GM19193 (cell line): Measurements from ENCODE around the gene RNASE12.

Source experiments
- POLR2A ChIP-seq: IDR thresholded peaks from 4 replicates; pipeline ENCODE4 v1.6.1; 2011; ENCODE audit not compliant: insufficient read depth, insufficient read length; ENCODE audit errors: extremely low read depth

The RNASE12 gene

GRCh38 chr14:20564501-20564997 lies 26.6 kb downstream of the RNASE12 start:
- no peak for TF ChIP-seq POLR2A

GRCh38 chr14:20563971-20564370 lies 27.2 kb downstream of the RNASE12 start:
- no peak for TF ChIP-seq POLR2A

- TF ChIP-seq POLR2A: no peak
These were observed 30.2 kb downstream of the RNASE12 start, which contains the start of gene RNASE9 for GRCh38 chr14:20560961-20561360. RNASE9 (minus strand) TSS chr14:20561047.

GRCh38 chr14:20559461-20559904 lies 31.7 kb downstream of the RNASE12 start:
- no peak for TF ChIP-seq POLR2A

- no peak for TF ChIP-seq POLR2A
These were observed 34.0 kb downstream of the RNASE12 start for GRCh38 chr14:20557212-20557542.

GRCh38 chr14:20556500-20557211 lies 34.5 kb downstream of the RNASE12 start:
- no peak for TF ChIP-seq POLR2A

GRCh38 chr14:20555845-20556244 lies 35.3 kb downstream of the RNASE12 start:
- TF ChIP-seq POLR2A: no peak

GRCh38 chr14:20553024-20553423 lies 38.2 kb downstream of the RNASE12 start:
- no peak for TF ChIP-seq POLR2A

GRCh38 chr14:20551606-20552005 lies 39.6 kb downstream of the RNASE12 start:
- no peak for TF ChIP-seq POLR2A

- no peak for TF ChIP-seq POLR2A
These were observed 40.2 kb downstream of the RNASE12 start for GRCh38 chr14:20550926-20551325.

- TF ChIP-seq POLR2A: no peak
These were observed 42.6 kb downstream of the RNASE12 start for GRCh38 chr14:20548414-20549158.

GRCh38 chr14:20546877-20547276 lies 44.3 kb downstream of the RNASE12 start:
- TF ChIP-seq POLR2A: no peak
